NCI-H1417 (cell line): Measurements from ENCODE around the gene CEP126.

Experiments used
- DNase-seq, 3 experiments: peaks; one replicate each; lab custom pipeline; 2025; lab: John Stamatoyannopoulos, UW

Gene CEP126

GRCh38 chr11:101914738-101915426 lies at the start of gene CEP126:
TSS of gene CEP126 (plus strand) at chr11:101915010. CDS start at chr11:101915285, 275 bp downstream.
- DNase-seq: peak; percentile 95 to 99 (median 98)

GRCh38 chr11:101866619-101867491 lies 48.0 kb upstream of the CEP126 start:
- peak in 1 of 3 experiments; percentile 43 for DNase-seq

- no peak for DNase-seq
Observed at GRCh38 chr11:101867951-101868350, 46.9 kb upstream of the CEP126 start.

GRCh38 chr11:101870510-101870909 lies 44.3 kb upstream of the CEP126 start:
- no peak for DNase-seq

GRCh38 chr11:101872171-101872882 lies 42.5 kb upstream of the CEP126 start:
- DNase-seq: no peak

- peak in 2 of 3 experiments; percentile 12 to 56 for DNase-seq
Observed at GRCh38 chr11:101880222-101880621, 34.6 kb upstream of the CEP126 start.

GRCh38 chr11:101881586-101881985 lies 33.2 kb upstream of the CEP126 start:
- no peak for DNase-seq

- no peak for DNase-seq
Observed at GRCh38 chr11:101885631-101886030, 29.2 kb upstream of the CEP126 start.

GRCh38 chr11:101889767-101890166 lies 25.0 kb upstream of the CEP126 start:
- no peak for DNase-seq

- DNase-seq: no peak
Observed at GRCh38 chr11:101894505-101894904, 20.3 kb upstream of the CEP126 start.

GRCh38 chr11:101907815-101908214 lies 7.0 kb upstream of the CEP126 start:
- DNase-seq: no peak

- DNase-seq: no peak
Observed at GRCh38 chr11:101909087-101909486, 5.7 kb upstream of the CEP126 start.

- DNase-seq: peak in 1 of 3 experiments; percentile 50
Observed at GRCh38 chr11:101912823-101913284, 2.0 kb upstream of the CEP126 start.

GRCh38 chr11:101913656-101914055 lies 1.2 kb upstream of the CEP126 start:
- DNase-seq: no peak

- peak in 1 of 3 experiments; percentile 37 for DNase-seq
Observed at GRCh38 chr11:101914341-101914737, 471 bp upstream of the CEP126 start.

GRCh38 chr11:101915791-101916291 lies 1.0 kb downstream of the CEP126 start:
- DNase-seq: peak; percentile 17 to 80 (median 56)

GRCh38 chr11:101916422-101916821 lies 1.6 kb downstream of the CEP126 start, which contains the start of gene ANGPTL5:
TSS of gene ANGPTL5 (minus strand) at chr11:101916522. CDS start at chr11:101907909, 8,613 bp downstream.
- no peak for DNase-seq

- peak in 1 of 3 experiments; percentile 21 for DNase-seq
Observed at GRCh38 chr11:101917226-101917625, 2.4 kb downstream of the CEP126 start.

- no peak for DNase-seq
Observed at GRCh38 chr11:101920992-101921391, 6.2 kb downstream of the CEP126 start.

- DNase-seq: peak in 1 of 3 experiments; percentile 9
Observed at GRCh38 chr11:101923554-101923953, 8.7 kb downstream of the CEP126 start.

- no peak for DNase-seq
Observed at GRCh38 chr11:101929294-101929915, 14.6 kb downstream of the CEP126 start.
